ENCODE results near the gene COX18.

Gene COX18

DNA sequence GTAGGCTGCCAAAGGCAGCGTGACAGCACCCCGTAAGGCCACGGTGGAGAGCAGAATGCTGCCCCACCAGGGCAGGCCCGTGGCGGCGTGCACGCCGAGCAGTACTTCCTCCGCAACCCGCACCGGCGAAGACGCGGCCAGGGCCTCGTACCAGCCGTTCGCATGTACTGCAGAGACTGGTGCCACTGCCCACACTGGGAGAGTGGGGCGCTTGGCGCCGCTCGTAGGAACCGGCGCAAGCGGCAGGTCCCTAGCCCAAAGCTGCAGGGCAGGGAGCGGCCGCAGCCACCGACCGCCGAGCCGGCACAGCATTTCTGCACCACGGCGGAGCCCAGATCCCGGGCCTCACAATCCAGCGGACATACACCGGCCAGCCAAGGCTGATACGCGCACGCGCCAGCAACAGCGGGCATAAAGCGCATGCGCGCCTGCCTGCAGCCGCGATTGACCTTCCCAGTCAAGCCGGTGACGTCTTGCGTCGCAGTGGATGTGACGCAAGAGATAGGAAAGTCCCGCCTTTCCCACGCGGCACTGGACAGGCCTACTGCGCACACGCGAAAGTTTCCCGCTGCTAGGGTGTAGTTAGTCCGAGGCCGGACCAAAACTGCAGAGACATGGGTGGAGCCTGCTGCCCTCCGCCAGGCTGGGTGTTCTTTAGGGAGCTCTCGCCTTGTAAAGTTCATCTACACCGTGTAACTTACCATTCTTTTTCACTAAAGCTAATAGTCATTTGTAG, at the start of gene COX18:
Gene COX18, minus strand, starts transcription at position 379 of the 736 bp plus-strand sequence. Its CDS starts 67 bp downstream, at position 312.
- DNase-seq = peak; percentile 97 to 98

GRCh38 chr4:73109493-73109892, 40.0 kb upstream of the COX18 start:
- no peak for DNase-seq

DNA sequence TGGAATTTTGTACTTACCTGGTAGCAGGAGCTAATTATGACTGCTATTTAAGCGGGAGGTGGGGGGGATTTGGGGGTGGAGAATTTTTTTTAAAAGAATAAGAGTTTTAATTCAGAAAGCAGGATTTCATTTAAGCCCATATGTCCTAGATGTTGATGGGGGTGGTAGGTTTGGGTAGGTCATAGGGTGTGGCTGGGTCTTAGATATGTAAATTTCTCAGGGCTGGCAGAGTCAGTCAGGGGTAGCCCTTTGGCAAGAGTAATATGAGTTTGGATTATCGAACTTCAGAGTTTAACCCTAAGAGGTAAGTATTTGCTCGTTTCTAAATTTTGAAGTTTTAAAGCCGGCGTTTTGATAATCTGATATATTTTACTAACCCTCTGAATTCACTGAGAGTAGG, 35.2 kb upstream of the COX18 start:
- no peak for DNase-seq

GRCh38 chr4:73103799-73104503, 34.4 kb upstream of the COX18 start:
- no peak for DNase-seq

GRCh38 chr4:73099143-73099542, 29.6 kb upstream of the COX18 start:
- no peak for DNase-seq

GRCh38 chr4:73098713-73099112, 29.2 kb upstream of the COX18 start:
- DNase-seq = no peak

DNA sequence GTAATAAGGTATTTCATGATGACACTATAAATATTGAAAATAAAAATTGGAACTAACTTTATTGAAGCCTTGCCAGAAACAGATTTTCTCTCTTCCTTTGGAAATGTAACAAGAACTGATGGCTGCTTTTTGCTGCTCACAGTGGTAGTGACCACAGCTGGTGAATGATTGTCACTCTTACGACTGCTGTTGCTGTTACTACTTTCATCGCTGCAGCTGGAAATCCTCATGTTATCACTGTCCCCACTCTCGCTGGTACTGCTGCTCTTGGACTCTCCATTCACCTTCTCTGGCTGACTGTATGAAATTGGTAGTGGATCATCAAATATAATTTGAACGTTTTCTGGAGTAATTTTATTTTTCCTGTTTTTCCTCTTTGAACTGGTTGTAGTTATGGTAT, 28.5 kb upstream of the COX18 start:
- no peak for DNase-seq

DNA sequence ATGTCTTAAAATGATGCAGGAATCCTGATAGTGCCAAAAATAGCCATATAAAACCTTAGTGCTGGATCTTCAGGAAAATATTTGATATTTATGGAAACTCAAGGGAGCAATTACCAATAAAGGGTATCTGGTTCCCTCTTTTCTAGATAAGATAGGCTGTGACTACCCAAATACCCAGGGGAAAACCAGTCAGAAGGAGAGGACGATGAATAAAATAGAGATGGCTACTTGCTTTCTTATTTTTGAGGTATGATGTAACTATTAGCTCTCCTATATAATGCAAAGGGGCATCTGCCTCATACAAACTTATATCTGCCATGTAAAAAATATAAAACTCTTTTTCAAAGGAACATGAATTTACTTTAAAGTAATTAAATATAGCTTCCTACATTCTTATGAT, 23.4 kb upstream of the COX18 start:
- DNase-seq = no peak

GRCh38 chr4:73090738-73091137, 21.2 kb upstream of the COX18 start:
- no peak for DNase-seq

DNA sequence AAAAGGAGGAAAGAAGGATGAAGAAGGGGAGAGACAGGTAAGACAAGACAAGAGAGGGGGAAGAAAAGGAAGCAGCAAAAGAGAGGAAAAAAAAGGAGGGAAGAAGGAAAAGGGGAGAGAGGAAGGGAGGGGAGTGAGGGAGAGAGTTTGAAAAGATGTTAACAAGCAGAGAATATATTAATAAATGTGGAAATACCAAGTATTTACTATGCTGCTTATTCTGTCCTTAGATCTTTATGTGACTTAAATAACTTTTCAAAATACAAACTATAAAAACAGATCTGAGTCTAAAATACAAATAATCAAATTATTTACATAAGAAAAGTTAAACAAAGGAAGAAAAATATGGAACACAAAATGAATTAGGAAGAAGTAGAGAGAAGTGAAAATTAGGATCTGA, 18.4 kb upstream of the COX18 start:
- DNase-seq = no peak

- DNase-seq = peak in 1 of 2 donors; percentile 32
Measured at GRCh38 chr4:73086095-73086868, 16.8 kb upstream of the COX18 start.

- DNase-seq = no peak
Measured at GRCh38 chr4:73080789-73081188, 11.3 kb upstream of the COX18 start.

DNA sequence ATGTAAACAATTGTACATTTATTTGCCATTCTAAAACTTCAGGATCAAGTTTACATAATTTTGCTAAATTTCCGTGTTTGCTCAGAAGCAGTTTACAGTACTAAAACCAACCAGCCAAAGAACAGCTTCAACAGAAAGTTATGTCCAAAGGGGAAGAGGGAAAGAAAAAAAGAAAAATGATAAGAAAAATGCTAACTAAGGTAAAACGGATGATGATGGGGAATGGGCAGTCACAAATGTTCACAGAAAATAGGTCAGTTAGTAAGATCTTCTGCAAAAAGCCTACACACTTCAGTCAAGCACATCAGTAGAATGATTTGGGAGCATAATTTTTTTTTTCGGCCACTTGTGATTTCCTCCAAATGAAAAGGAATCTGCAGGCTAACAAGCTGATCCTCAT, 6.3 kb upstream of the COX18 start:
- DNase-seq = no peak

DNA sequence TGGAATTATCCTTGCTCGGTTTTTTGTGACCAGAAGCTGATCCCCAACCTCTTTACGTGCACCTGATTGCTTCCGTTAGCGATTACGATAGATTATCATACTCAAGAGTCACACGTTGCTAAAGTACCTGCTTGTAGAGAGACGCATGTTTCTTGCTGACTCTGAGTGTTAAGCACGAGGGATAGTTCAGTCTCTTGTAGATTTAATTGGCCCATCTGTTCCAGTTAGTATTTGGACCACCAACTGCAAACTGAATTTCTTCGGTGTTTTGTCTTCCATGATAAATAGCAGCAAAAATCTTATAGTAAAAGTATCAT, 516 bp upstream of the COX18 start:
- no peak for DNase-seq

DNA sequence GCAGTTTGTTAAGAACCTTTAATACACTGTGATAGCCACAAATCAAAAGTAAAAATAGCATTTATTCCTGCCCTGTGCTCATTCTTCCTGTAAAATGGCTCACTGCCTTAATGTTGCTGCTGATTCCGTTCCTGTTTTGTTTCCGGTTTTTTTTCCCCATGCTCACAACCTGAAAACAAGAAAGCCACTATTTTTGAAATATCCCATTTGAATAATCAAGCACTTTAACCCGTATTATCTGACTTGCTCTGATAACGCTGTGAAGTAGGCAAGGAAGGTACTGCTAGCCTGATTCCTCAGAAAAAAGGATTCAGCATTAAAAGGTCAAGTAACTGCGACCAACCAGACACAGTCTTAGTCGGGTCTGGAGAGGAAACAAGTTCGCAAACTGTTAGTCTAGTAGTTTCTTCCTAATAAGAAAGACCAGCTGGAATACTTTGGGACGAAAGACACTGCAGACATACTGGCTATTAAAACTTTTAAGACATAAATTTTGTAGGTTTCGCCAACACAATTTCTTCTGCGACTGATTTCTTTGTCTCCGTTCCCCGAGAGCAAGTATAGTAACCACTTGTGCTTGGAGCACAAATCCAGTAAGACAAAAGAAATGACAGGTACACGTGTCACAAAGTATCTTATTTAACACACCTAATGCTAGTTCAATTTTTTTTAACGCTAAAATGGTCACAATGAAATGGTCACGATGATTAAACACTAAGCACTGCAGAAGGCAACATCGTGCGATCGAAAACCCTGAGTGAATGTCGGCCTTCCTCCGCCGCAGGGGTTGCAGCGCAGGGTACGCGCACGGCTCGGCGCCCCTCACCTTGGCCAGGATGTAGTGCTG, 802 bp downstream of the COX18 start:
- peak; percentile 31 to 74 for DNase-seq

- DNase-seq = peak in 1 of 2 donors; percentile 34
Measured at GRCh38 chr4:73067971-73068394, 1.5 kb downstream of the COX18 start.

DNA sequence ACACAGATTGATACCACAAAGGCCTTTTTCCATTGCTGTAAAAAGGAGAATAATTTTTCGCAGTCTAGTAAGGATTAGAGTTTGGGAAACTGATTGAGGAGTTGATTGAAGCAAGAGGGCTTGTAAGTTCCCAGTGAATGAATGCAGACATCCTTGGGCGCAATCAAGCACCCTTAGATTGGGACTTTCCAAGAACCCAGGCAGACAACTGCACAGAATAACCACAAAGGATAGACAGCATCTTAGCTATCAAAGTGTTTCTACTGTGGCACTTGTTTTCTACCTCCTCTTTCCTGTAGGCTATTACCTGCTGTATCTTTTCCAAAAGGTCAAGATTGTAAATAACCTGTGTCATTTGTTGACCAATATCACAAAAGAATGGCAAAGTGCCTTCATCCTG, 2.6 kb downstream of the COX18 start:
- DNase-seq = peak; percentile 33 to 68

GRCh38 chr4:73066445-73066844, 3.1 kb downstream of the COX18 start:
- no peak for DNase-seq

GRCh38 chr4:73064536-73064935, 5.0 kb downstream of the COX18 start:
- DNase-seq = no peak

GRCh38 chr4:73055241-73055897, 14.1 kb downstream of the COX18 start:
- DNase-seq = no peak

GRCh38 chr4:73053974-73054480, 15.5 kb downstream of the COX18 start:
- no peak for DNase-seq

GRCh38 chr4:73053076-73053475, 16.4 kb downstream of the COX18 start:
- DNase-seq = no peak
